Heart left ventricle (tissue), 13 donors: ENCODE measurements around the gene NACC2.
A peak's percentile ranks its signal among the peaks of the same experiment; 100 is the strongest.

Experiments used
- POLR2A ChIP-seq, 2 donors: fragments of 450-650 bp; IDR thresholded peaks; one replicate each; pipeline ENCODE4 v1.6.1; 2017; ENCODE audit warnings: antibody characterized with exemption in 2 of 2, mild to moderate bottlenecking in 2 of 2, moderate library complexity in 2 of 2
- TF ChIP-seq, protein P1 (sequence below), 12 donors: fragments of 200-600 bp; sonication (generic) in 4 of 12; IDR thresholded peaks; one replicate each; pipeline versions ENCODE4 v1.5.0 to v1.8.0; 2018 to 2022; ENCODE audit warnings: antibody characterized with exemption in 12 of 12, mild to moderate bottlenecking in 5 of 12
- donor health status: ischemic (EF 13 %, LVEDD 7.1; RV severe dilation, severe dysfunction).
- donor health status: DM: no; HTN: yes; CAD: no.
- donor health status: DM: no; HTN: no; CAD: no.
- donor health status: ischemic (EF 25% LVEDD 6.9; RV normal size, moderate dysfunction).
- donor health status: ischemic (EF 25% LVEDD 5.7; RV mildly dilated, moderate dysfunction).
- donor health status: ischemic (EF 35%, LVEDD 5.7; RV mildly dilated, moderate dysfunction).
- donor health status: nonischemic (EF 11% LVEDD 7.7; RV severe dilation, severe dysfunction).
- donor health status: DM: yes; HTN: yes; CAD: no.
- donor health status: PGD.
- donor health status: ischemic (EF 29% LVEDD 5.4; RV normal size, mild dysfunction).
- donor health status: nonischemic (EF 23%, LVEDD 6.1; RV moderate dilation, normal function).

GRCh38 chr9:136118320-136119060 is 23.4 kb upstream of the NACC2 start, which contains the start of gene TMEM250:
- TF ChIP-seq, protein P1, sequence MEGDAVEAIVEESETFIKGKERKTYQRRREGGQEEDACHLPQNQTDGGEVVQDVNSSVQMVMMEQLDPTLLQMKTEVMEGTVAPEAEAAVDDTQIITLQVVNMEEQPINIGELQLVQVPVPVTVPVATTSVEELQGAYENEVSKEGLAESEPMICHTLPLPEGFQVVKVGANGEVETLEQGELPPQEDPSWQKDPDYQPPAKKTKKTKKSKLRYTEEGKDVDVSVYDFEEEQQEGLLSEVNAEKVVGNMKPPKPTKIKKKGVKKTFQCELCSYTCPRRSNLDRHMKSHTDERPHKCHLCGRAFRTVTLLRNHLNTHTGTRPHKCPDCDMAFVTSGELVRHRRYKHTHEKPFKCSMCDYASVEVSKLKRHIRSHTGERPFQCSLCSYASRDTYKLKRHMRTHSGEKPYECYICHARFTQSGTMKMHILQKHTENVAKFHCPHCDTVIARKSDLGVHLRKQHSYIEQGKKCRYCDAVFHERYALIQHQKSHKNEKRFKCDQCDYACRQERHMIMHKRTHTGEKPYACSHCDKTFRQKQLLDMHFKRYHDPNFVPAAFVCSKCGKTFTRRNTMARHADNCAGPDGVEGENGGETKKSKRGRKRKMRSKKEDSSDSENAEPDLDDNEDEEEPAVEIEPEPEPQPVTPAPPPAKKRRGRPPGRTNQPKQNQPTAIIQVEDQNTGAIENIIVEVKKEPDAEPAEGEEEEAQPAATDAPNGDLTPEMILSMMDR (IDR thresholded peaks at IDR 0.05), result peak in 6 of 12 donors; percentile 5 to 26 (median 15)
- TF ChIP-seq POLR2A (IDR thresholded peaks at IDR 0.05), result peak in 1 of 2 donors; percentile 89
